ENCODE measurements around the gene TEX2. TPM values are rescaled to one million over a fixed set of nuclear protein-coding genes. Genes with fewer than 3 reads are reported as not detected.

Gene TEX2
- total and polyA plus RNA-seq, 2 donors from 2014 or later = 14.0 to 39.1 TPM

GRCh38 chr17:64166876-64167275, 96.2 kb downstream of the TEX2 start:
- Histone ChIP-seq H3K36me3 (ENCODE audit: control insufficient read depth in 2 of 3, insufficient read depth in 3 of 3, low read length in 3 of 3) (peaks cover 0 to 4% (median 3%) of the 10 kb centered on the region in 3 donors), H3K4me1 (ENCODE audit: control insufficient read depth in 2 of 3, insufficient read depth in 2 of 3, low read depth in 1 of 3, low read length in 3 of 3) (no peaks in the 10 kb centered on the region), H3K9me3 (ENCODE audit: control insufficient read depth in 2 of 3, insufficient read depth in 1 of 3, low read length in 3 of 3) (no peaks in the 10 kb centered on the region), H3K9ac (ENCODE audit: low read length in 3 of 3) (no peak overlapping the region), H3K27me3 (ENCODE audit: control insufficient read depth, insufficient read depth, low read length) (no peaks in the 10 kb centered on the region), H3K27ac (ENCODE audit: low read depth in 2 of 2, low read length in 2 of 2) (no peak overlapping the region), H3K4me3 (ENCODE audit: low read length in 3 of 3) (no peak overlapping the region)
- DNase-seq = no peak
- intact Hi-C loops (cut with DNase I) = no loop called here
- FAIRE-seq = no peak
- TF ChIP-seq, protein P1, sequence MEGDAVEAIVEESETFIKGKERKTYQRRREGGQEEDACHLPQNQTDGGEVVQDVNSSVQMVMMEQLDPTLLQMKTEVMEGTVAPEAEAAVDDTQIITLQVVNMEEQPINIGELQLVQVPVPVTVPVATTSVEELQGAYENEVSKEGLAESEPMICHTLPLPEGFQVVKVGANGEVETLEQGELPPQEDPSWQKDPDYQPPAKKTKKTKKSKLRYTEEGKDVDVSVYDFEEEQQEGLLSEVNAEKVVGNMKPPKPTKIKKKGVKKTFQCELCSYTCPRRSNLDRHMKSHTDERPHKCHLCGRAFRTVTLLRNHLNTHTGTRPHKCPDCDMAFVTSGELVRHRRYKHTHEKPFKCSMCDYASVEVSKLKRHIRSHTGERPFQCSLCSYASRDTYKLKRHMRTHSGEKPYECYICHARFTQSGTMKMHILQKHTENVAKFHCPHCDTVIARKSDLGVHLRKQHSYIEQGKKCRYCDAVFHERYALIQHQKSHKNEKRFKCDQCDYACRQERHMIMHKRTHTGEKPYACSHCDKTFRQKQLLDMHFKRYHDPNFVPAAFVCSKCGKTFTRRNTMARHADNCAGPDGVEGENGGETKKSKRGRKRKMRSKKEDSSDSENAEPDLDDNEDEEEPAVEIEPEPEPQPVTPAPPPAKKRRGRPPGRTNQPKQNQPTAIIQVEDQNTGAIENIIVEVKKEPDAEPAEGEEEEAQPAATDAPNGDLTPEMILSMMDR (IDR thresholded peaks at IDR 0.05; ENCODE audit: borderline replicate concordance, extremely low read depth, insufficient read depth) = no peak

- Histone ChIP-seq H3K4me1 (ENCODE audit: control insufficient read depth in 2 of 3, insufficient read depth in 2 of 3, low read depth in 1 of 3, low read length in 3 of 3) (no peaks in the 10 kb centered on the region), H3K27ac (ENCODE audit: low read depth in 2 of 2, low read length in 2 of 2) (no peak overlapping the region), H3K27me3 (ENCODE audit: control insufficient read depth, insufficient read depth, low read length) (no peaks in the 10 kb centered on the region), H3K9ac (ENCODE audit: low read length in 3 of 3) (no peak overlapping the region), H3K36me3 (ENCODE audit: control insufficient read depth in 2 of 3, insufficient read depth in 3 of 3, low read length in 3 of 3) (peaks cover 0 to 4% (median 0%) of the 10 kb centered on the region in 3 donors), H3K4me3 (ENCODE audit: low read length in 3 of 3) (no peak overlapping the region), H3K9me3 (ENCODE audit: control insufficient read depth in 2 of 3, insufficient read depth in 1 of 3, low read length in 3 of 3) (no peaks in the 10 kb centered on the region)
- no peak for DNase-seq
- intact Hi-C loops (cut with DNase I) = no loop called here
- TF ChIP-seq, protein P1 (IDR thresholded peaks at IDR 0.05; ENCODE audit: borderline replicate concordance, extremely low read depth, insufficient read depth) = no peak
- FAIRE-seq = no peak
Observed at GRCh38 chr17:64165347-64165746, 97.7 kb downstream of the TEX2 start.

DNA sequence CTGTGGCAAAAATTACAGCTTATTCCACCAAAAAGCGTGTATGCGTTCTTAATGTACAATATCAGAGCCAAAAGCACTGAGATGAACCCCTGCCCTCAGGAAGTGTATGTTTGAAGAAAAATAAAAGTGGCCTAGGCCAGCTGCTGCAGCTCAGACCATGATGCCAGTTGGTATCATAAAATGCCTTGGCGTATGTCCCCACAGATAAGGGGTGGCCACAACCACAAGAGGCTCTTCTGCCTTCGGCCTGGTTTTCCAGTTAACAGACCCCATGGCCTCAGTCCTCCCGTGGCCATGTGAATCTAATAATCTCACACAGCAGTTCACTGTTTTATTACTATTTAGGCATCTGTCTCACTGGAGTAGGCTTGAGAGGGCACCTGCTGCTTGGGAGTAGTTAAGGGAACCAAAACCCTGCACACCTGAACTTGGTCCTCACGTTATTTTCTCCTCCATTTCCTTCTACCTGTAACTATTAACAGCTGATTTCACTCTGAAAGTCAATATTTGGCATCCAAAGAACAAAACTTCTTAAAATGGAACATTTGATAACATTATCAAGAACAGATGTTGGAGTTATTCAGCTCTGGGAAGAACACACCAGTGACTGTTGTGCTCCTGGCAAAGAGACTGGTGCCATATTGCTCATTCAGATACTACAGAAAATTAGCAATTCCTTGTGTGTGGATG, 98.3 kb downstream of the TEX2 start:
- DNase-seq (no peak), FAIRE-seq (no peak)
- H3K27me3 ChIP-seq (ENCODE audit: control insufficient read depth, insufficient read depth, low read length) = no peaks in the 10 kb centered on the region
- H3K27ac ChIP-seq (ENCODE audit: low read depth in 2 of 2, low read length in 2 of 2) = no peak overlapping the region
- intact Hi-C loops (cut with DNase I) = no loop called here
- no peaks in the 10 kb centered on the region for H3K9me3 ChIP-seq (ENCODE audit: control insufficient read depth in 2 of 3, insufficient read depth in 1 of 3, low read length in 3 of 3)
- no peak overlapping the region for H3K9ac ChIP-seq (ENCODE audit: low read length in 3 of 3)
- TF ChIP-seq, protein P1 (IDR thresholded peaks at IDR 0.05; ENCODE audit: borderline replicate concordance, extremely low read depth, insufficient read depth) = no peak
- no peaks in the 10 kb centered on the region for H3K4me1 ChIP-seq (ENCODE audit: control insufficient read depth in 2 of 3, insufficient read depth in 2 of 3, low read depth in 1 of 3, low read length in 3 of 3)
- peaks cover 0 to 4% (median 0%) of the 10 kb centered on the region in 3 donors for H3K36me3 ChIP-seq (ENCODE audit: control insufficient read depth in 2 of 3, insufficient read depth in 3 of 3, low read length in 3 of 3)
- no peak overlapping the region for H3K4me3 ChIP-seq (ENCODE audit: low read length in 3 of 3)
